Glutamatergic neuron (in vitro differentiated cells): ENCODE results near the gene RTN4. TPM values are rescaled to one million over a fixed set of nuclear protein-coding genes. Genes with fewer than 3 reads are reported as not detected.

Experiments
- DNase-seq: peaks from one replicate; pipeline ENCODE4 v3.0.0; 2022
- H3K27ac Mint-ChIP-seq: one replicate; pipeline ENCODE4 v1.8.0; 2020; ENCODE audit warnings: mild to moderate bottlenecking, mixed read lengths, inconsistent platforms; ENCODE audit not compliant: unreplicated experiment
- H3K27me3 Mint-ChIP-seq: one replicate; pipeline ENCODE4 v1.8.0; 2020; ENCODE audit warnings: mild to moderate bottlenecking, moderate library complexity, mixed read lengths, inconsistent platforms; ENCODE audit not compliant: unreplicated experiment
- H3K36me3 Mint-ChIP-seq: one replicate; pipeline ENCODE4 v1.8.0; 2020; ENCODE audit warnings: mild to moderate bottlenecking, mixed read lengths, inconsistent platforms; ENCODE audit not compliant: unreplicated experiment
- H3K4me1 Mint-ChIP-seq: one replicate; pipeline ENCODE4 v1.8.0; 2020; ENCODE audit warnings: mild to moderate bottlenecking, low read depth, mixed read lengths, inconsistent platforms; ENCODE audit not compliant: unreplicated experiment
- H3K4me3 Mint-ChIP-seq: one replicate; pipeline ENCODE4 v1.8.0; 2020; ENCODE audit warnings: mild to moderate bottlenecking, mixed read lengths, inconsistent platforms; ENCODE audit not compliant: unreplicated experiment
- H3K9me3 Mint-ChIP-seq: one replicate; pipeline ENCODE4 v1.8.0; 2020; ENCODE audit warnings: mild to moderate bottlenecking, moderate library complexity, mixed read lengths, inconsistent platforms; ENCODE audit not compliant: unreplicated experiment
- CTCF ChIP-seq: fragments of 200-600 bp; sonication (generic); IDR thresholded peaks from one replicate; pipeline ENCODE4 v1.5.0; 2021; ENCODE audit not compliant: partially characterized antibody, unreplicated experiment
- total RNA-seq: library from RNA; stranded (reverse); fragmentation: NEBNext Ultra II Directional; extraction: Animal tissue kit (Norgen Biotek cat#: 25700); gene quantifications from one replicate; pipeline ENCODE4 v1.2.1, GENCODE V29; 2021; ENCODE audit not compliant: unreplicated experiment

RTN4 gene
- total RNA-seq, 1 donor from 2014 or later, result 772 TPM

DNA sequence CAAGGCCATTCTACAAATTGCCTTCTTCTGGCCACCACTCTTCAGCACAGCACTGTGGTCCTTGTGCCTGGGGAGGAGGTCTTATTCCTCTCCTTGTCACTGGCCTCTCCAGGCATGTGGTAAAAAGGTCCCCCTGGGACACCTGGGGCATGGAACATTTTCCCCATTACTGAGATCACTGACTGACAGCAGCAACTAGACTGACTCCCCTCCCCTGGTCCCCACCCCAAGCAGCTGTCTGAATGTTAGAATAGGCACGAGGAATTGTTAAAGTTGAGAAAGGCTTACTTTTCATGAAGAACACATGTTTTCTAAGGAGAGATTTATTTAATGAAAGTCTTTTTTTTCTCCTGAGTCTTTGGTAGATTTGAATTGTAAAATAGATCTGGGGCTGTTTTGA lies 39.5 kb upstream of the RTN4 start:
- Mint-ChIP-seq H3K4me3 (no peak overlapping the region), H3K27ac (no peak overlapping the region), H3K9me3 (peaks cover 2% of the 10 kb centered on the region), H3K4me1 (peaks cover 7% of the 10 kb centered on the region), H3K27me3 (peaks cover 5% of the 10 kb centered on the region), H3K36me3 (no peaks in the 10 kb centered on the region)
- no peak for DNase-seq
- no peak for TF ChIP-seq CTCF

GRCh38 chr2:55088400-55088799 lies 38.1 kb upstream of the RTN4 start:
- no peak for DNase-seq
- no peak for TF ChIP-seq CTCF
- Mint-ChIP-seq H3K36me3 (no peaks in the 10 kb centered on the region), H3K9me3 (no peaks in the 10 kb centered on the region), H3K4me3 (no peak overlapping the region), H3K27me3 (peaks cover 5% of the 10 kb centered on the region), H3K27ac (no peak overlapping the region), H3K4me1 (peaks cover 3% of the 10 kb centered on the region)

DNA sequence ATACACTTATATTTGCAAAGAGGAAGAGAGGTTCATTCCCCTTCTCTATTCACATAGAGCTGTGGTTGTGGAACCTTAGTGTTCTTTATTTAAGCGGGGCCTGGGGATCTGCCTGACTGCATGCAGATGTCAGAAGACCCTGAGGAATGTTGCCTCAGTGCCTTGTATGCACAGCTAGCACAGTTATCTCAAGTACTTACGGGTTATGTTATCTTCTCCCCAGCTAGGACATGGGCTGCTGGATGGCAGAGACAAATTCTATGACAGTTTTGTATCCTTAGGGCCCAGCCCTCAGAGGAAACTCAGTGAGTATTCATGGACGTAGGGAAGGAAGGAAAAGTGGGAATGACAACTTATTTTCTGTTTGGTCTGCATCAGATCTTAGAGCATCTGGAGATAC lies 37.7 kb upstream of the RTN4 start:
- no peak for TF ChIP-seq CTCF
- no peaks in the 10 kb centered on the region for H3K9me3 Mint-ChIP-seq
- peaks cover 2% of the 10 kb centered on the region for H3K4me1 Mint-ChIP-seq
- no peak for DNase-seq
- peaks cover 5% of the 10 kb centered on the region for H3K27me3 Mint-ChIP-seq
- no peak overlapping the region for H3K4me3 Mint-ChIP-seq
- H3K27ac Mint-ChIP-seq, result no peak overlapping the region
- H3K36me3 Mint-ChIP-seq, result no peaks in the 10 kb centered on the region

DNA sequence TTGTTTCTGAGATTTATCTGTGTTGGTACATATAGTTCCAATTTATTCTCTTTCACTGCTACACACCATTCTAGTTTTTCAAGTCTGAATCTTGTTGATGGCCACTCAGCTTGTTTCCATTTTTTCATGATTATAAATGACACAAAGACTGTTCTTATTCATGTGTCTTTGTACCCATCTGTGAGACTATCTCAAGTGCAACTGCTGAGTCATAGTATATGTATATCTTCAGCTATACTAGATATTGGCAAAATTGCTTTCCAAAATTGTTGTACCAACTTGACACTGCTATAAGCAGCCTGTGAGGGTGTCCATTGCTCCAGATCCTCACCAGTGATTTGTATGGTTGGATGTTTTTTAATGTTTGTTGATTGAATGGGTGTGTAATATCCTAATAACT lies 37.2 kb upstream of the RTN4 start:
- Mint-ChIP-seq H3K4me3 (no peak overlapping the region), H3K36me3 (no peaks in the 10 kb centered on the region)
- no peak for TF ChIP-seq CTCF

GRCh38 chr2:55085113-55086040 lies 35.1 kb upstream of the RTN4 start:
- no peak overlapping the region for H3K4me3 Mint-ChIP-seq
- peaks cover 2% of the 10 kb centered on the region for H3K4me1 Mint-ChIP-seq
- TF ChIP-seq CTCF, result no peak
- no peak for DNase-seq
- H3K27ac Mint-ChIP-seq, result no peak overlapping the region
- H3K27me3 Mint-ChIP-seq, result no peaks in the 10 kb centered on the region
- H3K36me3 Mint-ChIP-seq, result no peaks in the 10 kb centered on the region
- no peaks in the 10 kb centered on the region for H3K9me3 Mint-ChIP-seq

More for the DNA sequence above, 37.2 kb upstream of the RTN4 start:
- Mint-ChIP-seq H3K27ac (no peak overlapping the region), H3K9me3 (no peaks in the 10 kb centered on the region), H3K27me3 (peaks cover 5% of the 10 kb centered on the region), H3K4me1 (peaks cover 2% of the 10 kb centered on the region)
- no peak for DNase-seq
